A673 (cell line): ENCODE data around the gene ARID3C.

Experiments used
- EZH2 ChIP-seq: fragments of 200-600 bp; sonication (generic); IDR thresholded peaks from 2 replicates; pipeline ENCODE4 v1.6.1; 2017; ENCODE audit warnings: borderline replicate concordance, low read depth, mild to moderate bottlenecking, mixed read lengths, antibody characterized with exemption, low read length; ENCODE audit not compliant: poor library complexity, severe bottlenecking
- TF ChIP-seq, protein P1 (sequence below): fragments of 300-800, 200-600 bp; sonication (generic); conservative IDR thresholded peaks from 2 replicates; pipeline ENCODE4 v1.5.1; 2017; ENCODE audit warnings: low read depth, mild to moderate bottlenecking, antibody characterized with exemption, low read length, moderate library complexity, mixed read lengths

GRCh38 chr9:34592895-34593601, 35.8 kb downstream of the ARID3C start:
- TF ChIP-seq, protein P1, sequence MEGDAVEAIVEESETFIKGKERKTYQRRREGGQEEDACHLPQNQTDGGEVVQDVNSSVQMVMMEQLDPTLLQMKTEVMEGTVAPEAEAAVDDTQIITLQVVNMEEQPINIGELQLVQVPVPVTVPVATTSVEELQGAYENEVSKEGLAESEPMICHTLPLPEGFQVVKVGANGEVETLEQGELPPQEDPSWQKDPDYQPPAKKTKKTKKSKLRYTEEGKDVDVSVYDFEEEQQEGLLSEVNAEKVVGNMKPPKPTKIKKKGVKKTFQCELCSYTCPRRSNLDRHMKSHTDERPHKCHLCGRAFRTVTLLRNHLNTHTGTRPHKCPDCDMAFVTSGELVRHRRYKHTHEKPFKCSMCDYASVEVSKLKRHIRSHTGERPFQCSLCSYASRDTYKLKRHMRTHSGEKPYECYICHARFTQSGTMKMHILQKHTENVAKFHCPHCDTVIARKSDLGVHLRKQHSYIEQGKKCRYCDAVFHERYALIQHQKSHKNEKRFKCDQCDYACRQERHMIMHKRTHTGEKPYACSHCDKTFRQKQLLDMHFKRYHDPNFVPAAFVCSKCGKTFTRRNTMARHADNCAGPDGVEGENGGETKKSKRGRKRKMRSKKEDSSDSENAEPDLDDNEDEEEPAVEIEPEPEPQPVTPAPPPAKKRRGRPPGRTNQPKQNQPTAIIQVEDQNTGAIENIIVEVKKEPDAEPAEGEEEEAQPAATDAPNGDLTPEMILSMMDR, result no peak
- no peak for TF ChIP-seq EZH2
